HepG2 (cell line): Measurements from ENCODE around the gene IFT122. TPM values are rescaled to one million over a fixed set of nuclear protein-coding genes. Genes with fewer than 3 reads are reported as not detected.

Source experiments
- ARNTL ChIP-seq: sonication (generic); formaldehyde crosslinking; IDR thresholded peaks from 2 replicates; pipeline ENCODE4 v1.4.0; 2020; ENCODE audit warnings: mild to moderate bottlenecking, missing genetic modification reagents
- ATF1 ChIP-seq: IDR thresholded peaks from 2 replicates; pipeline ENCODE4 v1.6.1; 2016; ENCODE audit warnings: mild to moderate bottlenecking, control low read depth
- CC2D1A ChIP-seq: sonication (generic); formaldehyde crosslinking; IDR thresholded peaks from 2 replicates; pipeline ENCODE4 v1.8.1; 2023; ENCODE audit warnings: mild to moderate bottlenecking, missing genetic modification reagents
- DNMT1 ChIP-seq: sonication (generic); formaldehyde crosslinking; IDR thresholded peaks from 2 replicates; pipeline ENCODE4 v1.5.1; 2020; ENCODE audit warnings: mild to moderate bottlenecking, missing genetic modification reagents
- FOXC1 ChIP-seq: sonication (generic); formaldehyde crosslinking; IDR thresholded peaks from 2 replicates; pipeline ENCODE4 v1.8.0; 2022; ENCODE audit warnings: mild to moderate bottlenecking, missing genetic modification reagents, borderline replicate concordance
- FOXP1 ChIP-seq, 2 experiments: fragments of 450-650 bp in 1 of 2; IDR thresholded peaks; 2 replicates each; pipeline ENCODE4 v1.6.1; 2017 to 2018; ENCODE audit warnings: antibody characterized with exemption in 1 of 2
- GTF3A ChIP-seq: sonication (generic); formaldehyde crosslinking; conservative IDR thresholded peaks from 2 replicates; pipeline ENCODE4 v1.4.0; 2020; ENCODE audit warnings: mild to moderate bottlenecking, missing genetic modification reagents
- HHEX ChIP-seq: IDR thresholded peaks from 2 replicates; pipeline ENCODE4 v1.6.1; 2016; ENCODE audit warnings: control low read depth
- KDM4B ChIP-seq: sonication (generic); formaldehyde crosslinking; IDR thresholded peaks from 2 replicates; pipeline ENCODE4 v1.4.0; 2020; ENCODE audit warnings: missing genetic modification reagents
- KMT2A ChIP-seq: sonication (generic); formaldehyde crosslinking; IDR thresholded peaks from 2 replicates; pipeline ENCODE4 v1.4.0; 2020; ENCODE audit warnings: missing genetic modification reagents
- NR1H2 ChIP-seq: sonication (generic); formaldehyde crosslinking; IDR thresholded peaks from 2 replicates; pipeline ENCODE4 v1.8.1; 2022; ENCODE audit warnings: low read depth, missing genetic modification reagents, borderline replicate concordance
- NR2C2 ChIP-seq: sonication (generic); formaldehyde crosslinking; IDR thresholded peaks from 2 replicates; pipeline ENCODE4 v1.4.0; 2020; ENCODE audit warnings: missing genetic modification reagents, mild to moderate bottlenecking, moderate library complexity, borderline replicate concordance
- SMYD3 ChIP-seq: sonication (generic); formaldehyde crosslinking; IDR thresholded peaks from 2 replicates; pipeline ENCODE4 v1.8.1; 2023; ENCODE audit warnings: mild to moderate bottlenecking, missing genetic modification reagents
- ZFP36L2 ChIP-seq: sonication (generic); formaldehyde crosslinking; IDR thresholded peaks from 2 replicates; pipeline ENCODE4 v1.4.0; 2020; ENCODE audit warnings: missing genetic modification reagents
- ZNF329 ChIP-seq: sonication (generic); formaldehyde crosslinking; IDR thresholded peaks from 2 replicates; pipeline ENCODE4 v1.9.0; 2021; ENCODE audit warnings: low read depth, mild to moderate bottlenecking, missing genetic modification reagents
- ZNF496 ChIP-seq: sonication (generic); formaldehyde crosslinking; IDR thresholded peaks from 2 replicates; pipeline ENCODE4 v1.8.1; 2023; ENCODE audit warnings: mild to moderate bottlenecking, moderate library complexity, missing genetic modification reagents; ENCODE audit not compliant: insufficient replicate concordance
- ZNF569 ChIP-seq: sonication (generic); formaldehyde crosslinking; IDR thresholded peaks from 2 replicates; pipeline ENCODE4 v1.5.0; 2020; ENCODE audit warnings: mild to moderate bottlenecking, missing genetic modification reagents, moderate library complexity, borderline replicate concordance
- polyA plus RNA-seq, 8 experiments: library from polyadenylated mRNA; depleted of rRNA in 3 of 8; stranded (reverse) in 7 of 8; unstranded in 1 of 8; fragments of >200 nt; fragmentation: Illumina TruSeq in 4 of 8; extraction: Trizol in 4 of 8; gene quantifications; 2 replicates each; pipeline versions ENCODE4 v1.2.1 to v1.2.3, GENCODE V29; 2011 to 2016; ENCODE audit warnings: low read depth in 4 of 8, missing spikeins in 1 of 8, mixed read lengths in 1 of 8; ENCODE audit not compliant: insufficient read depth in 1 of 8
- total RNA-seq, 5 experiments: library from RNA; depleted of rRNA; stranded (reverse); fragments of >200 nt; fragmentation: Illumina TruSeq; extraction: Trizol; gene quantifications; 2 replicates each; pipeline ENCODE4 v1.2.3, GENCODE V29; 2016; ENCODE audit warnings: low read depth in 1 of 5
- TF ChIP-seq, protein P1 (sequence below): sonication (generic); formaldehyde crosslinking; IDR thresholded peaks from 2 replicates; pipeline ENCODE4 v1.4.0; 2020; ENCODE audit warnings: missing genetic modification reagents
- TF ChIP-seq, protein P2 (sequence below): fragments of 450-650 bp; IDR thresholded peaks from 2 replicates; pipeline ENCODE4 v1.6.1; 2016
- TF ChIP-seq, protein P3 (sequence below): sonication (generic); formaldehyde crosslinking; IDR thresholded peaks from 2 replicates; pipeline ENCODE4 v1.8.1; 2022; ENCODE audit warnings: low read depth, mild to moderate bottlenecking, missing genetic modification reagents
- TF ChIP-seq, protein P4 (sequence below): sonication (generic); formaldehyde crosslinking; conservative IDR thresholded peaks from 2 replicates; pipeline ENCODE4 v1.4.0; 2020; ENCODE audit warnings: missing genetic modification reagents

Gene IFT122
- total and polyA plus RNA-seq, 2 of the 13 experiments (the other 11 are each of a cell fraction or from before 2014, with no cell fraction given), result 10.1 to 10.3 TPM

DNA sequence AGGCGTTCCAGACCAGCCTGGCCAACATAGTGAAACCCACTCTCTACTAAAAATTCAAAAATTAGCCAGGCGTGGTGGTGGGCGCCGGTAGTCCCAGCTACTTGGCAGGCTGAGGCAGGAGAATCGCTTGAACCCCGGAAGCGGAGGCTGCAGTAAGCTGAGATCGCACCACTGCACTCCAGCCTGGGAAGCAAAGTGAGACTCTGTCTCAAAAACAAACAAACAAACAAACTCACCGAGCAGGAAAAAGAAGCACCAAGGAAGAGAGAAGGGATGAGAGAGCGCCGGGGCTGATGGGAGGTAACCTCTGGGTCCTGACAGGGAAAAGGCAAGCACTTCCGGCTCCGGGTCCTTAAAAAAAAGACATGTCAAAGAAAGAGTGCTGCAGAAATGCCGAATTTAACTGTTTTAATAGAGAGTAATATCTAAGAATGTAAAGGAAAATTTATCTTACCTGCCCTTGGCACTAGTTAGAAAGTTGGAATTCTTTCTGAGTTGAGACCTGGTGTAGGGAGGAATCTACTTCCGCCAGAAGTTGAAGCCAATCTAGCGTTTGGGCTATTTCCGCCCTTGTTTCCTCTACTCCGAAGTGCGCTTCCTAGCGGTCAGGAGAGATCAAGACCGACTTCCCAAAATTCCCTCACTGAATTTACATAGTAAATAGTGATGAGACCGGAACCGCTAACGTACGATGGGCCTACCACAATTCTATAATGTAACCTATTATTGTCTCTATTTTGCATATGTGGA is 40.7 kb upstream of the IFT122 start (continued):
- TF ChIP-seq FOXP1 (IDR thresholded peaks at IDR 0.05), result no peak
- peak; percentile 31; the same call in 1 of the 2 replicates for TF ChIP-seq FOXP1 (CRISPR knock-in tag; IDR thresholded peaks at IDR 0.05)
- TF ChIP-seq ZNF329 (CRISPR knock-in tag), result no peak
- peak; percentile 50 for TF ChIP-seq KMT2A (CRISPR knock-in tag)
- no peak for TF ChIP-seq CC2D1A (CRISPR knock-in tag)
- peak; percentile 60; the same call in 1 of the 2 replicates for TF ChIP-seq ATF1 (CRISPR knock-in tag)
- no peak for TF ChIP-seq SMYD3 (CRISPR knock-in tag)
- TF ChIP-seq KDM4B (CRISPR knock-in tag), result 0 out of 2 replicates have a peak, but pooled peaks have one; percentile 39
- TF ChIP-seq NR1H2, result no peak
- TF ChIP-seq ZNF569 (CRISPR knock-in tag), result no peak
- TF ChIP-seq, protein P1, sequence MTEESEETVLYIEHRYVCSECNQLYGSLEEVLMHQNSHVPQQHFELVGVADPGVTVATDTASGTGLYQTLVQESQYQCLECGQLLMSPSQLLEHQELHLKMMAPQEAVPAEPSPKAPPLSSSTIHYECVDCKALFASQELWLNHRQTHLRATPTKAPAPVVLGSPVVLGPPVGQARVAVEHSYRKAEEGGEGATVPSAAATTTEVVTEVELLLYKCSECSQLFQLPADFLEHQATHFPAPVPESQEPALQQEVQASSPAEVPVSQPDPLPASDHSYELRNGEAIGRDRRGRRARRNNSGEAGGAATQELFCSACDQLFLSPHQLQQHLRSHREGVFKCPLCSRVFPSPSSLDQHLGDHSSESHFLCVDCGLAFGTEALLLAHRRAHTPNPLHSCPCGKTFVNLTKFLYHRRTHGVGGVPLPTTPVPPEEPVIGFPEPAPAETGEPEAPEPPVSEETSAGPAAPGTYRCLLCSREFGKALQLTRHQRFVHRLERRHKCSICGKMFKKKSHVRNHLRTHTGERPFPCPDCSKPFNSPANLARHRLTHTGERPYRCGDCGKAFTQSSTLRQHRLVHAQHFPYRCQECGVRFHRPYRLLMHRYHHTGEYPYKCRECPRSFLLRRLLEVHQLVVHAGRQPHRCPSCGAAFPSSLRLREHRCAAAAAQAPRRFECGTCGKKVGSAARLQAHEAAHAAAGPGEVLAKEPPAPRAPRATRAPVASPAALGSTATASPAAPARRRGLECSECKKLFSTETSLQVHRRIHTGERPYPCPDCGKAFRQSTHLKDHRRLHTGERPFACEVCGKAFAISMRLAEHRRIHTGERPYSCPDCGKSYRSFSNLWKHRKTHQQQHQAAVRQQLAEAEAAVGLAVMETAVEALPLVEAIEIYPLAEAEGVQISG (CRISPR knock-in tag), result peak; percentile 98
- TF ChIP-seq, protein P2, sequence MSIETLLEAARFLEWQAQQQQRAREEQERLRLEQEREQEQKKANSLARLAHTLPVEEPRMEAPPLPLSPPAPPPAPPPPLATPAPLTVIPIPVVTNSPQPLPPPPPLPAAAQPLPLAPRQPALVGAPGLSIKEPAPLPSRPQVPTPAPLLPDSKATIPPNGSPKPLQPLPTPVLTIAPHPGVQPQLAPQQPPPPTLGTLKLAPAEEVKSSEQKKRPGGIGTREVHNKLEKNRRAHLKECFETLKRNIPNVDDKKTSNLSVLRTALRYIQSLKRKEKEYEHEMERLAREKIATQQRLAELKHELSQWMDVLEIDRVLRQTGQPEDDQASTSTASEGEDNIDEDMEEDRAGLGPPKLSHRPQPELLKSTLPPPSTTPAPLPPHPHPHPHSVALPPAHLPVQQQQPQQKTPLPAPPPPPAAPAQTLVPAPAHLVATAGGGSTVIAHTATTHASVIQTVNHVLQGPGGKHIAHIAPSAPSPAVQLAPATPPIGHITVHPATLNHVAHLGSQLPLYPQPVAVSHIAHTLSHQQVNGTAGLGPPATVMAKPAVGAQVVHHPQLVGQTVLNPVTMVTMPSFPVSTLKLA, result no peak
- no peak for TF ChIP-seq ARNTL (CRISPR knock-in tag)
- TF ChIP-seq DNMT1 (CRISPR knock-in tag), result no peak
- TF ChIP-seq ZFP36L2 (CRISPR knock-in tag), result no peak
- no peak for TF ChIP-seq ZNF496 (CRISPR knock-in tag)
- TF ChIP-seq, protein P3, sequence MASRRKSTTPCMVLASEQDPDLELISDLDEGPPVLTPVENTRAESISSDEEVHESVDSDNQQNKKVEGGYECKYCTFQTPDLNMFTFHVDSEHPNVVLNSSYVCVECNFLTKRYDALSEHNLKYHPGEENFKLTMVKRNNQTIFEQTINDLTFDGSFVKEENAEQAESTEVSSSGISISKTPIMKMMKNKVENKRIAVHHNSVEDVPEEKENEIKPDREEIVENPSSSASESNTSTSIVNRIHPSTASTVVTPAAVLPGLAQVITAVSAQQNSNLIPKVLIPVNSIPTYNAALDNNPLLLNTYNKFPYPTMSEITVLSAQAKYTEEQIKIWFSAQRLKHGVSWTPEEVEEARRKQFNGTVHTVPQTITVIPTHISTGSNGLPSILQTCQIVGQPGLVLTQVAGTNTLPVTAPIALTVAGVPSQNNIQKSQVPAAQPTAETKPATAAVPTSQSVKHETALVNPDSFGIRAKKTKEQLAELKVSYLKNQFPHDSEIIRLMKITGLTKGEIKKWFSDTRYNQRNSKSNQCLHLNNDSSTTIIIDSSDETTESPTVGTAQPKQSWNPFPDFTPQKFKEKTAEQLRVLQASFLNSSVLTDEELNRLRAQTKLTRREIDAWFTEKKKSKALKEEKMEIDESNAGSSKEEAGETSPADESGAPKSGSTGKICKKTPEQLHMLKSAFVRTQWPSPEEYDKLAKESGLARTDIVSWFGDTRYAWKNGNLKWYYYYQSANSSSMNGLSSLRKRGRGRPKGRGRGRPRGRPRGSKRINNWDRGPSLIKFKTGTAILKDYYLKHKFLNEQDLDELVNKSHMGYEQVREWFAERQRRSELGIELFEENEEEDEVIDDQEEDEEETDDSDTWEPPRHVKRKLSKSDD (CRISPR knock-in tag), result no peak
- TF ChIP-seq NR2C2 (CRISPR knock-in tag), result peak; percentile 98
- no peak for TF ChIP-seq HHEX (CRISPR knock-in tag)
- no peak for TF ChIP-seq GTF3A (CRISPR knock-in tag)
- TF ChIP-seq, protein P4, sequence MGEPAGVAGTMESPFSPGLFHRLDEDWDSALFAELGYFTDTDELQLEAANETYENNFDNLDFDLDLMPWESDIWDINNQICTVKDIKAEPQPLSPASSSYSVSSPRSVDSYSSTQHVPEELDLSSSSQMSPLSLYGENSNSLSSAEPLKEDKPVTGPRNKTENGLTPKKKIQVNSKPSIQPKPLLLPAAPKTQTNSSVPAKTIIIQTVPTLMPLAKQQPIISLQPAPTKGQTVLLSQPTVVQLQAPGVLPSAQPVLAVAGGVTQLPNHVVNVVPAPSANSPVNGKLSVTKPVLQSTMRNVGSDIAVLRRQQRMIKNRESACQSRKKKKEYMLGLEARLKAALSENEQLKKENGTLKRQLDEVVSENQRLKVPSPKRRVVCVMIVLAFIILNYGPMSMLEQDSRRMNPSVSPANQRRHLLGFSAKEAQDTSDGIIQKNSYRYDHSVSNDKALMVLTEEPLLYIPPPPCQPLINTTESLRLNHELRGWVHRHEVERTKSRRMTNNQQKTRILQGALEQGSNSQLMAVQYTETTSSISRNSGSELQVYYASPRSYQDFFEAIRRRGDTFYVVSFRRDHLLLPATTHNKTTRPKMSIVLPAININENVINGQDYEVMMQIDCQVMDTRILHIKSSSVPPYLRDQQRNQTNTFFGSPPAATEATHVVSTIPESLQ (CRISPR knock-in tag), result no peak
- TF ChIP-seq FOXC1 (CRISPR knock-in tag), result no peak; the same call in 1 of the 2 replicates
